ENCODE data around the gene SPOCK2.

GRCh38 chr10:72062832-72063702, 25.3 kb downstream of the SPOCK2 start:
- TF ChIP-seq CTCF (optimal IDR thresholded peaks at IDR 0.05 in 1 of 3, IDR thresholded peaks at IDR 0.05 in 1 of 3, conservative IDR thresholded peaks at IDR 0.05 in 1 of 3; ENCODE audit: extremely low read depth in 1 of 3, insufficient read depth in 2 of 3, low read length in 3 of 3) (no peak), EZH2 (IDR thresholded peaks at IDR 0.05; ENCODE audit: low read length) (no peak)
